HEK293 (cell line): ENCODE measurements around the gene PSMC4.

Source experiments
- CTCF ChIA-PET: fragments of 350-600 bp; formaldehyde crosslinking; extraction: SDS; loops from one replicate; lab custom pipeline; 2021; ENCODE audit warnings: antibody characterized with exemption; lab: Yijun Ruan, JAX
- POLR2A ChIA-PET: fragments of 300-600 bp; formaldehyde crosslinking; extraction: SDS; loops from one replicate; lab custom pipeline; 2020; ENCODE audit warnings: antibody characterized with exemption, inconsistent platforms; lab: Yijun Ruan, JAX
- H3K27ac ChIP-seq: fragments of 200-500 bp; sonication (Bioruptor generic); 2 replicates; pipeline ENCODE4 v1.5.1; 2014; ENCODE audit warnings: low read depth, low read length, control low read depth, inconsistent platforms; ENCODE audit errors: extremely low read depth
- H3K36me3 ChIP-seq, 2 experiments: fragments of 200-500 bp in 1 of 2; sonication (Bioruptor generic) in 1 of 2; 1 replicate in 1 of 2; 2 replicates in 1 of 2; pipeline ENCODE4 v1.5.1; 2014 to 2017; ENCODE audit warnings: inconsistent platforms in 2 of 2, low read length in 2 of 2; ENCODE audit not compliant: control insufficient read depth in 2 of 2, insufficient read depth in 1 of 2
- H3K4me1 ChIP-seq: fragments of 200-500 bp; sonication (Bioruptor generic); 2 replicates; pipeline ENCODE4 v1.5.1; 2014; ENCODE audit warnings: mild to moderate bottlenecking, low read length, inconsistent platforms; ENCODE audit not compliant: control insufficient read depth, insufficient read depth
- H3K4me3 ChIP-seq: 2 replicates; pipeline ENCODE4 v1.5.1; 2011; ENCODE audit warnings: low read depth, mild to moderate bottlenecking, control low read depth, low read length, moderate library complexity
- H3K9me3 ChIP-seq: fragments of 200-500 bp; sonication (Bioruptor generic); 2 replicates; pipeline ENCODE4 v1.5.1; 2014; ENCODE audit warnings: low read depth, low read length, inconsistent platforms; ENCODE audit not compliant: control insufficient read depth, insufficient read depth
- BCL6B ChIP-seq: fragments of 450-650 bp; formaldehyde crosslinking; IDR thresholded peaks from 2 replicates; pipeline ENCODE4 v1.5.1; 2017; ENCODE audit warnings: missing biosample characterization, missing genetic modification characterization
- FEZF1 ChIP-seq: fragments of 450-650 bp; formaldehyde crosslinking; IDR thresholded peaks from 2 replicates; pipeline ENCODE4 v1.5.1; 2016; ENCODE audit warnings: missing biosample characterization, missing genetic modification characterization
- KLF1 ChIP-seq: fragments of 450-650 bp; formaldehyde crosslinking; IDR thresholded peaks from 2 replicates; pipeline ENCODE4 v1.5.1; 2016; ENCODE audit warnings: missing biosample characterization, missing genetic modification characterization
- MZF1 ChIP-seq: fragments of 450-650 bp; formaldehyde crosslinking; IDR thresholded peaks from 2 replicates; pipeline ENCODE4 v1.5.1; 2017; ENCODE audit warnings: missing biosample characterization, missing genetic modification characterization, borderline replicate concordance
- OSR2 ChIP-seq: fragments of 450-650 bp; formaldehyde crosslinking; IDR thresholded peaks from 2 replicates; pipeline ENCODE4 v1.5.1; 2016; ENCODE audit warnings: missing biosample characterization, missing genetic modification characterization
- ZBTB17 ChIP-seq: fragments of 450-650 bp; formaldehyde crosslinking; IDR thresholded peaks from 2 replicates; pipeline ENCODE4 v1.5.1; 2016; ENCODE audit warnings: missing biosample characterization, missing genetic modification characterization
- ZBTB20 ChIP-seq: fragments of 450-650 bp; formaldehyde crosslinking; IDR thresholded peaks from 2 replicates; pipeline ENCODE4 v1.5.1; 2016; ENCODE audit warnings: missing biosample characterization, missing genetic modification characterization
- ZFP3 ChIP-seq: fragments of 450-650 bp; formaldehyde crosslinking; IDR thresholded peaks from 2 replicates; pipeline ENCODE4 v1.5.1; 2016; ENCODE audit warnings: low read depth, missing biosample characterization, missing genetic modification characterization
- ZNF121 ChIP-seq: fragments of 450-650 bp; formaldehyde crosslinking; IDR thresholded peaks from 2 replicates; pipeline ENCODE4 v1.5.1; 2016; ENCODE audit warnings: missing biosample characterization, missing genetic modification characterization
- ZNF184 ChIP-seq: fragments of 450-650 bp; IDR thresholded peaks from 2 replicates; pipeline ENCODE4 v1.5.1; 2018; ENCODE audit warnings: missing biosample characterization, mild to moderate bottlenecking, missing genetic modification characterization
- ZNF2 ChIP-seq: fragments of 450-650 bp; formaldehyde crosslinking; IDR thresholded peaks from 2 replicates; pipeline ENCODE4 v1.5.1; 2016; ENCODE audit warnings: missing biosample characterization, missing genetic modification characterization
- ZNF202 ChIP-seq: fragments of 450-650 bp; formaldehyde crosslinking; IDR thresholded peaks from 2 replicates; pipeline ENCODE4 v1.5.1; 2016; ENCODE audit warnings: missing biosample characterization, missing genetic modification characterization, borderline replicate concordance
- ZNF280D ChIP-seq: fragments of 450-650 bp; formaldehyde crosslinking; IDR thresholded peaks from 2 replicates; pipeline ENCODE4 v1.5.1; 2016; ENCODE audit warnings: missing biosample characterization, missing genetic modification characterization
- ZNF311 ChIP-seq: fragments of 450-650 bp; formaldehyde crosslinking; IDR thresholded peaks from 2 replicates; pipeline ENCODE4 v1.5.1; 2017; ENCODE audit warnings: missing biosample characterization, missing genetic modification characterization, borderline replicate concordance
- ZNF324 ChIP-seq: fragments of 450-650 bp; formaldehyde crosslinking; IDR thresholded peaks from 2 replicates; pipeline ENCODE4 v1.5.1; 2016; ENCODE audit warnings: missing biosample characterization, missing genetic modification characterization
- ZNF335 ChIP-seq: fragments of 450-650 bp; formaldehyde crosslinking; conservative IDR thresholded peaks from 2 replicates; pipeline ENCODE4 v1.5.1; 2016; ENCODE audit warnings: missing biosample characterization, missing genetic modification characterization
- ZNF398 ChIP-seq: fragments of 450-650 bp; formaldehyde crosslinking; IDR thresholded peaks from 2 replicates; pipeline ENCODE4 v1.5.1; 2017; ENCODE audit warnings: missing biosample characterization, missing genetic modification characterization
- ZNF433 ChIP-seq: fragments of 450-650 bp; formaldehyde crosslinking; IDR thresholded peaks from 2 replicates; pipeline ENCODE4 v1.5.1; 2016; ENCODE audit warnings: missing biosample characterization, missing genetic modification characterization, low read depth
- ZNF514 ChIP-seq: fragments of 450-650 bp; formaldehyde crosslinking; IDR thresholded peaks from 2 replicates; pipeline ENCODE4 v1.5.1; 2016; ENCODE audit warnings: missing biosample characterization, missing genetic modification characterization
- ZNF664 ChIP-seq: fragments of 450-650 bp; formaldehyde crosslinking; IDR thresholded peaks from 2 replicates; pipeline ENCODE4 v1.5.1; 2016; ENCODE audit warnings: missing biosample characterization, missing genetic modification characterization
- ZNF707 ChIP-seq: fragments of 450-650 bp; formaldehyde crosslinking; IDR thresholded peaks from 2 replicates; pipeline ENCODE4 v1.5.1; 2016; ENCODE audit warnings: missing biosample characterization, missing genetic modification characterization
- ZSCAN30 ChIP-seq: fragments of 450-650 bp; IDR thresholded peaks from 2 replicates; pipeline ENCODE4 v1.5.1; 2018; ENCODE audit warnings: missing biosample characterization, mild to moderate bottlenecking, missing genetic modification characterization, moderate library complexity
- ZSCAN5A ChIP-seq: fragments of 450-650 bp; formaldehyde crosslinking; IDR thresholded peaks from 2 replicates; pipeline ENCODE4 v1.5.1; 2016; ENCODE audit warnings: missing biosample characterization, missing genetic modification characterization

The PSMC4 gene

GRCh38 chr19:39969266-39969665 lies 1.7 kb upstream of the PSMC4 start:
- CTCF ChIA-PET = interaction anchor here (0.6 to 4.0 kb wide), 13 partner anchors 15 to 1925 kb away, joined by 3 to 49 read pairs (median 5); partner anchors contain the start of genes FBL and ZNF546
- Histone ChIP-seq H3K27ac (no peak overlapping the region; the same call in 1 of the 2 replicates), H3K4me3 (no peak overlapping the region)

GRCh38 chr19:39969681-39970424 lies 1.1 kb upstream of the PSMC4 start:
- peaks cover 14% of the 10 kb centered on the region for H3K4me1 ChIP-seq
- TF ChIP-seq ZNF121 (peak; percentile 63; the same call in 1 of the 2 replicates), ZNF664 (tag by site-specific recombination) (peak; percentile 5; the same call in 1 of the 2 replicates), ZNF202 (tag by site-specific recombination) (no peak), ZNF335 (tag by site-specific recombination) (peak; percentile 90)
- TF ChIP-seq, all 188 proteins: peak for 3
- Histone ChIP-seq H3K36me3 (peaks cover 30 to 36% of the 10 kb centered on the region in 2 experiments), H3K9me3 (no peaks in the 10 kb centered on the region), H3K27ac (peak overlapping the region; percentile 80), H3K4me3 (peak overlapping the region; percentile 59)
- CTCF ChIA-PET = interaction anchor here (0.5 to 4.0 kb wide), 43 partner anchors 8 to 1991 kb away, joined by 3 to 49 read pairs (median 5); partner anchors contain the start of genes DYRK1B, FBL and ZNF546
- POLR2A ChIA-PET = interaction anchor here (0.6 to 2.3 kb wide), 30 partner anchors 9 to 576 kb away, joined by 3 to 49 read pairs (median 6); partner anchors contain the start of genes BLVRB, DYRK1B, FBL and LGALS14

More at GRCh38 chr19:39969266-39969665, 1.7 kb upstream of the PSMC4 start:
- TF ChIP-seq ZNF280D (tag by site-specific recombination) = peak; percentile 42; the same call in 1 of the 2 replicates
- TF ChIP-seq ZBTB17 = peak; percentile 46
- TF ChIP-seq ZNF2 (tag by site-specific recombination) = no peak
- no peak for TF ChIP-seq OSR2 (tag by site-specific recombination)
- 0 out of 2 replicates have a peak, but pooled peaks have one; percentile 9 for TF ChIP-seq ZNF664 (tag by site-specific recombination)
- TF ChIP-seq ZNF514 (tag by site-specific recombination) = no peak
- 0 out of 2 replicates have a peak, but pooled peaks have one; percentile 33 for TF ChIP-seq ZNF324 (tag by site-specific recombination)
- TF ChIP-seq KLF1 = peak; percentile 47; the same call in 1 of the 2 replicates
- TF ChIP-seq ZNF433 = no peak
- TF ChIP-seq ZBTB20 (tag by site-specific recombination) = 0 out of 2 replicates have a peak, but pooled peaks have one; percentile 15
- TF ChIP-seq ZFP3 = 0 out of 2 replicates have a peak, but pooled peaks have one; percentile 8
- TF ChIP-seq ZNF707 (tag by site-specific recombination) = no peak
- TF ChIP-seq ZSCAN30 (tag by site-specific recombination) = no peak
- no peak for TF ChIP-seq ZNF311 (tag by site-specific recombination)
- H3K9me3 ChIP-seq = no peaks in the 10 kb centered on the region
- POLR2A ChIA-PET = interaction anchor here (0.6 to 2.3 kb wide), 5 partner anchors 16 to 575 kb away, joined by 3 to 49 read pairs (median 20); partner anchors contain the start of genes DYRK1B and ZNF546
- peaks cover 24 to 30% of the 10 kb centered on the region in 2 experiments for H3K36me3 ChIP-seq
- H3K4me1 ChIP-seq = peaks cover 14% of the 10 kb centered on the region

GRCh38 chr19:39970425-39970674 lies 615 bp upstream of the PSMC4 start:
- H3K4me3 ChIP-seq = peak overlapping the region; percentile 59
- POLR2A ChIA-PET = interaction anchor here (0.5 to 2.3 kb wide), 42 partner anchors 9 to 808 kb away, joined by 3 to 49 read pairs (median 4); partner anchors contain the start of genes BLVRB, DYRK1B, FBL and LGALS14
- no peaks in the 10 kb centered on the region for H3K9me3 ChIP-seq
- peaks cover 14% of the 10 kb centered on the region for H3K4me1 ChIP-seq
- peak overlapping the region; percentile 80 for H3K27ac ChIP-seq
- CTCF ChIA-PET = interaction anchor here (0.5 to 4.0 kb wide), 45 partner anchors 9 to 1991 kb away, joined by 3 to 49 read pairs (median 5); partner anchors contain the start of genes DYRK1B, FBL and ZNF546
- H3K36me3 ChIP-seq = peaks cover 35 to 41% of the 10 kb centered on the region in 2 experiments
- peak; percentile 74; the same call in 1 of the 2 replicates for TF ChIP-seq ZNF398 (tag by site-specific recombination)
- no peak for TF ChIP-seq FEZF1 (tag by site-specific recombination)
- TF ChIP-seq BCL6B = 0 out of 2 replicates have a peak, but pooled peaks have one; percentile 47
- TF ChIP-seq MZF1 = peak; percentile 79; the same call in 1 of the 2 replicates
- no peak for TF ChIP-seq ZNF184 (tag by site-specific recombination)
- TF ChIP-seq ZSCAN5A (tag by site-specific recombination) = no peak
